ENCODE measurements around the gene TBXT.

TBXT gene

GRCh38 chr6:166109608-166110007, 58.0 kb downstream of the TBXT start:
- DNase-seq, result no peak
